NCI-H82 treated with DMSO at 0.1 percent for 48 hours (cell line): ENCODE data around the gene CIDEA.
A peak's percentile ranks its signal among the peaks of the same experiment; 100 is the strongest.

Source experiments
- DNase-seq: peaks from one replicate; lab custom pipeline; 2025; ENCODE audit not compliant: unreplicated experiment; lab: John Stamatoyannopoulos, UW

The CIDEA gene

GRCh38 chr18:12271376-12272235, 17.4 kb downstream of the CIDEA start:
- peak; percentile 82 for DNase-seq

DNA sequence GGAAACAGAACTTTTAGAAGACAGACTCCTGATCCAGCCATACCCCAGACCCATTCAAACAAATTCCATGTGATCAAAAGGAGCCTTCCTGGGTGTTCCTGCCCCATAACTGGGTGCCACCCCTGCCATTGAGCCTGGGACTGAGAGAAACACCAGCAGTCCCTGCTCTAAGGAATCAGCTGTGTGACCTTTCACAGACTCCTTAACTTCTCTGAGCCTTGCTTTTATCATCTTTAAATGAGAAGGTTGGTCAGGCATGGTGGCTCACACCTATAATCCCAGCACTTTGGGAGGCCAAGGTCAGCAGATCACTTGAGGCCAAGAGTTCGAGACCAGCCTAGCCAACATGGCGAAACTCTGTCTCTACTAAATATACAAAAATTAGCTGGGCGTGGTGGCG, 20.6 kb downstream of the CIDEA start:
- DNase-seq: no peak

GRCh38 chr18:12276736-12277554, 22.8 kb downstream of the CIDEA start:
- no peak for DNase-seq

GRCh38 chr18:12278215-12278671, 24.1 kb downstream of the CIDEA start:
- DNase-seq: no peak

GRCh38 chr18:12278741-12279682, 24.9 kb downstream of the CIDEA start:
- DNase-seq: no peak

DNA sequence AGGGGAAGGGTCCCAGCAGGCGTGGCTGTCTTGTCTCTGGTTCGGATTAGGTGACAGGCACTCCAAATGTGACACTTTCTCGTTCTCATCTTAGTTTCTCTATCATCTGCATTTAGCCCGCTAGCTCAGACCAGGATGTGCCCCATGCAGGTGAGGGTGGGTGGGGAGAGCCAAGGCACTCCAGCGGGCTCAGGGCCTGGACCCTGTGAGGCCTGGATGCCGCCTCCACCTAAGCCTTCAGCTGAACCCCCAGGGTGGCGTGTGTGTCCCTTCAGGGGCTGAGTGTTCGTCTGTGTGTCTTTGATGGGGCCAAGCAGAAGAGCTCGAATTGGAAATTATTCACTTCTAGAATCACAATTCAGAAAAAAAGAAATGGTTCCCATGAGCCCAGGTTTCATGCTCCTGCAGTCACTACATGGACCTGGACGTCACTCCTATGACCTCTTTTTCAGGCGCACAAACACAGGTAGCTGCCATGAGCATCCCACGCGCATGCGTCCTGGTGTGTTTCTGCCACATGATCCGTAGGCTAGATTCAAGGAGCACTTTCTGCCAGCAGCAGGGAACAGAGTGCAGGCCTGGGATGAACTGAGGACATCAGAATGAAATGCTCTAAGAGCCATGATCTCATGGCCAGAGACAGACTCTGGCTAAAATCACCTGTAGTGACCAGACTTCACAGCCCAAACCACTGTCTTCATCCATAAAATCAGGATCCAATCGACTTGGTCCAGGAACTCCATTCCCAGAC, 25.8 kb downstream of the CIDEA start:
- no peak for DNase-seq

DNA sequence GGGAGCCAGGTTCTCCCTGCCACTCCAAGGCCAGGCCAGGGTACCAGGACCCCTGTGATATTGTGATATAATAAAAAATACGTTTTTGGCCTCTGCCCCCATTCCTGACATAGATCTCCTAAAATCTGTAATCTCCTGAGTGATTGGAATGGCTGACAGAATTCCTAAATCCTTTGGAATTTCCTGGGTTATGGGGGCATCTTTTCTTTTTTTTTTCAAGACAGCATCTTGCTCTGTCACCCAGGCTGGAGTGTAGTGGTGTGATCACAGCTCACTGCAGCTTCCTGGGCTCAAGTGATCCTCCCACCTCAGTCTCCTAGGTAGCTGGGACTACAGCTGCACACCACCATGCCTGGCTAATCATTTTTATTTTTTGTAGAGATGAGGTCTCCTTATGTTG, 27.7 kb downstream of the CIDEA start:
- no peak for DNase-seq

GRCh38 chr18:12282442-12283039, 28.4 kb downstream of the CIDEA start:
- DNase-seq: no peak

GRCh38 chr18:12283256-12283655, 29.1 kb downstream of the CIDEA start:
- DNase-seq: no peak

DNA sequence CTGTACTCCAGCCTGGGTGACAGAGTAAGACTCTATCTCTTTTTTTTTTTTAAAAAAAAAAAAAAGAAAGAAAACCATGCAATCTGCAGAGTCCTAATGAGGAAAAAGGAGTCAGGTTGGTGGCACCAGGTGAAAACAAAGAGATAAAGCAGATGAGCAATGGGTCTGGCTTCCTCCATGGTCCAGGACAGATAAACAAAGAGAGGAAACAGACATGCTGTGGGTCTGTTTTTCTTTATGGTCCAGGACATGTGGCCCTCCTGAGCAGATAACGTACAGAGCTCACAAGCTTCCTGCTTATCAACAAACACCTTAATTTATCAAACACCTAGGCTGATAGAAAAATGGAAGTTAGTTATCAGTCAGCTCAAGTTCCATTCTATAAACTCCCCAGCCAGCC, 29.5 kb downstream of the CIDEA start:
- no peak for DNase-seq

DNA sequence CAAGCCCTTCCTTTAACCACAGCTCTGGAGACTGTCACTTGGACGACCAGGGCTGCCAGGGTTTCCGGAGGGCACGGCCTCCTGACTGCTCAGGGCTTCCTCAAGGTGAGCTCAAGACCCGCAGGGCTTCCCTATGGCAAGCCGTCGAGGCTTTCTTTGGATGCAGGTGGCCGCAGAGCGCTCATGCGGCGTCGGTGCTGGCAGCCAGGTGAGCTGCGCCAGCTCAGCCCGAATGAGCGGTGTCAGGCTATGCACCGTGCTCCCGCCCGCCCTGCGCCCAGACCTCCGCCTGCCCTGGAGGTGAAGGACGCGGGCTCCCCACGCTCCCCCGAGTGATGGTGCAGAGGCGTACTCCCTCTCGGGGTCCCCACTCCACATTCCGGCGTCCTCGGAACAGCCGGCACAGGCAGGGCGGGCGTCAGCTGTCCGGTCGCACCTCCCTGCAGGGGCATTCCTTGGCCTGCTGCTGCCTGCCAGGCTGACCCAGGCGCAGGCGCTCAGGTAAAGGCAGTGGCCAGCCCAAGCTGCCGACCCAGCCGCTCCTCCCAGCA, 33.0 kb downstream of the CIDEA start:
- DNase-seq: no peak

GRCh38 chr18:12287684-12288402, 33.7 kb downstream of the CIDEA start:
- no peak for DNase-seq

DNA sequence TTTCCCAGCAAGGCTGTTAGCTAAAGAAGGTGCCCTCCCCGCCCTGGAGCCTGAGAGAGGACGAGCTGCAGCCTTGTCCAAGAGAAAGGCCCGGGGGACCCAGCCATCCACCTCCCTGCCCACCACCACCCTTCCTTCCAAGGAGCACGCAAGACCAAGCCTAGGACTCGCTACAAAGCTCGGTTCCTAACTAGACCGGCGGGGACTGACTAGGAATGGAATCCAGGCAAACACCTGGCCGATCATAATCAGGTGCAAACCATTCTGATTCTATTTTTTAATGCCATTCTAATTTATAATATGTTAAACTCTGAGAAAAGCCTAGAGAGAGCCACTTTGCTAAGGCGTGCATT, 34.2 kb downstream of the CIDEA start:
- DNase-seq: no peak

DNA sequence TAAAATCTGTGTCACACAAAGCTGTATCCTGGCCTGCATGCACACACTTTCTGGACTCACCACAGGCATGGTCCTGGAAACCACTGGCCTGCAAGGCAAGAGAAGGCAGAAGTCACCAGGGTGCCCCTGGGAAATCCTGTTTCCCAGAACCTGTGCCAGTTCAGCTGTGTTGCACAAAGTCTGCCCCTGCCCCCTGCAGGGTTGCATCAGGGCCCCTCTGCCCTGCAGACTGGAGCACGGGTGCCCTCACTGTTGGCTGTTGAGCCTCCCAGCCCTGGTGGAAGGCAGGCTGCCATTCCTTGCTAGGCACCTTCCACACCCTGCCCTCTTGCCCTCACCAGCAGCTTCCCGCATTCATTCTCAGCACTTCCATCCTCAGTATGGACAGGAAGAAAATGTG, 35.9 kb downstream of the CIDEA start:
- no peak for DNase-seq

GRCh38 chr18:12291161-12291560, 37.0 kb downstream of the CIDEA start:
- no peak for DNase-seq

DNA sequence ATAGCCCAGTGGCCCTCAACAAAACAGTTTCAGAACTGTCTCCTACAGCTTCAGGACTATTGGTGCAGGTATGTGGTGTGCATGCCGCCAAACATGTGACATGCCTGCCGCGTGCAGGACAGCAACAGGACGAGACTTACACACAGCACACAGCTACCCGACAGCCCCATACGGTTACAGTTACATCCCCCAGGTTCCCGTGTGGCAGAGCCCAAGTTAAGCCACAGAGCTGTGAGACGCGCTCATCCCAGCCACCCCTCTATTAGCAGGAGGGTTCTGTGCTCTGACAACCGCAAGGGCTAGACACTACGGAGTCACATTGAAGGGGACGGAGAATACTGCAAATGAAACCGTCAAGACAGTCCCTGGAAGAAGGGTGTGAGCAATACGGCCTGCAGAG, 37.5 kb downstream of the CIDEA start:
- DNase-seq: no peak

DNA sequence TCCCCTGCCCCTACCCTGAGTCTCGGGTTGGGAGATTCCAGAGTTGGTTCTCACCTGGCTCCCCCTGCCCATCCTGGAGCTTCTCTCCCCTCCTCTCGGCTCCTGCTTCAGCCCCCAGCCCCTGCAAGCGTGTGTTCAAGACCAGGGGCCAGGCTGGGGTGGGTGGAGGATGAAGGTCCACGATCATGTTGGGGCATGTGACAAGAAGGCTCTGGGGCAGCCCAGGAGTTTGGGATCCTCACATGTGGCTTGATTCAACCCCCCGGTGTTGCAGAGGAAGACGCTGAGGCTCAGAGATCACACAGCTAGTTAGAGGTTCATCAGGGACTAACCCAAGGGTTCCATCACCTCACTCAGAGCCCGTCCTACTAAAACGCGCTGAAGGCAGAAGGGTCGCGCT, 39.7 kb downstream of the CIDEA start:
- no peak for DNase-seq

DNA sequence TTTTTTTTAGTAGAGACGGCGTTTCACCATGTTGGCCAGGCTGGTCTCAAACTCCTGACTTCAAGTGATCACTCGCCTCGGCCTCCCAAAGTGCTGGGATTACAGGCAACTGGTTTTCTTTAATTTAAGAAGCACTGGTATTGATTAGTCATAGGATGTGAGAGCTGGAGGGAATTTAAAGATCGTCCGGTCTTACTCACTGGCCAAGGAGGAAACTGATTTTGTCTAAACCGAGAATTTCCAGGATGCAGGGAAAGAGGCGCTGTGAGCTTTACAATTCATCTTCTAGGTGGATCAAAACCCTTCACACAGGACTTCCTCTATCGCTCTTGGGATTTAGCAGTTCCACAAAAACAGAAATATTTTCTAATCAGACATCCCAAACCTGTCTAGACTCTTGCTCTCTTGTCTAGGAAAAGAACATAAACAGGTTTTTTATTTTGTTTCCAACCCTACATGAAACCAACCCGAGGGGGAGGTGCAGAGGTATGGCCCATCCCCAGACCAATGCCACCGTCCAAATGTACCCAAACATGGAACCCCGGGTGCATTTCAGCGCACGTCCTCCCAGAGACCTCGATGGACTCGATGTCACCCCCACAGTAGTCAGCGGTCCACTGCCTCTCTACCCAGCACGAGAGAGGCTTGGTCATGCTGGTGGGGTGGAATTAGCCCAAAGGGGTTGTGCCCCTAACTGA, 41.4 kb downstream of the CIDEA start:
- DNase-seq: no peak

DNA sequence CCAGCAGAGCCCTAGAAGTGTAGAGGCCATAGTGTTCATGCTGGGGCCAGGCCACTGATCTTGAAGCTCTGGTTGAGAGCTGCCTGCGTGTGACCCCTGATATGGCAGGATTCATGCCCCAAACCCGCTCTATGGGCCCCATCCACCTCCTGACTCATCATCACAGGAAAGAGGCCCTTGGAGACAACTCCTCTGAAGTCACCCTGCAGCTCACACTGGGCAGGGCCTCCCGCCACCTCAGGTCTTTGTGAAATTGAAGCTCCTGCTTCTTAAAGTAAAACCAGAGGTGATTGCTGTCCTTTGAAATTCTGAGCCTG, 41.9 kb downstream of the CIDEA start:
- no peak for DNase-seq
